H9 (cell line): ENCODE results near the gene GALNT2. TPM values are rescaled to one million over a fixed set of nuclear protein-coding genes. Genes with fewer than 3 reads are reported as not detected.
A peak's percentile ranks its signal among the peaks of the same experiment; 100 is the strongest.

Experiments
- DNase-seq: peaks from one replicate; pipeline ENCODE4 v3.0.0-alpha.2; 2017
- H2AFZ ChIP-seq: one replicate; pipeline ENCODE4 v1.6.1; 2013; ENCODE audit warnings: mild to moderate bottlenecking, low read length, control low read depth, moderate library complexity
- H2AK5ac ChIP-seq: 2 replicates; pipeline ENCODE4 v1.6.1; 2013; ENCODE audit warnings: low read length, control low read depth, mixed read lengths; ENCODE audit not compliant: insufficient read length
- H2BK120ac ChIP-seq: one replicate; pipeline ENCODE4 v1.6.1; 2013; ENCODE audit warnings: low read depth, mild to moderate bottlenecking, low read length, control low read depth, inconsistent platforms; ENCODE audit not compliant: poor library complexity, severe bottlenecking
- H2BK12ac ChIP-seq: 2 replicates; pipeline ENCODE4 v1.6.1; 2013; ENCODE audit warnings: low read length, control low read depth, mixed read lengths, low read depth; ENCODE audit not compliant: insufficient read length
- H2BK15ac ChIP-seq: 2 replicates; pipeline ENCODE4 v1.6.1; 2013; ENCODE audit warnings: low read depth, low read length, control low read depth
- H2BK20ac ChIP-seq: one replicate; pipeline ENCODE4 v1.6.1; 2013; ENCODE audit warnings: low read depth, mild to moderate bottlenecking, low read length, control low read depth, inconsistent platforms; ENCODE audit not compliant: poor library complexity, severe bottlenecking
- H2BK5ac ChIP-seq: 2 replicates; pipeline ENCODE4 v1.6.1; 2013; ENCODE audit warnings: low read length, control low read depth, mixed read lengths; ENCODE audit not compliant: insufficient read length
- H3K14ac ChIP-seq: 2 replicates; pipeline ENCODE4 v1.6.1; 2013; ENCODE audit warnings: low read length, control low read depth; ENCODE audit not compliant: insufficient read depth
- H3K18ac ChIP-seq: 2 replicates; pipeline ENCODE4 v1.6.1; 2013; ENCODE audit warnings: low read depth, mild to moderate bottlenecking, mixed read lengths, low read length, control low read depth; ENCODE audit not compliant: insufficient read length
- H3K23ac ChIP-seq: 2 replicates; pipeline ENCODE4 v1.6.1; 2013; ENCODE audit warnings: low read length, control low read depth, mixed read lengths, low read depth; ENCODE audit not compliant: insufficient read length
- H3K23me2 ChIP-seq: 2 replicates; pipeline ENCODE4 v1.6.1; 2013; ENCODE audit warnings: low read depth, mild to moderate bottlenecking, mixed read lengths, low read length, control low read depth; ENCODE audit not compliant: insufficient read length, poor library complexity, severe bottlenecking
- H3K27ac ChIP-seq: 2 replicates; pipeline ENCODE4 v1.5.1; 2013; ENCODE audit warnings: low read length, control low read depth, mixed read lengths, low read depth; ENCODE audit not compliant: insufficient read length
- H3K27me3 ChIP-seq: 2 replicates; pipeline ENCODE4 v1.6.1; 2013; ENCODE audit warnings: low read length, control low read depth, inconsistent platforms; ENCODE audit not compliant: insufficient read depth
- H3K4ac ChIP-seq: 2 replicates; pipeline ENCODE4 v1.6.1; 2013; ENCODE audit warnings: low read depth, mild to moderate bottlenecking, control low read depth, inconsistent platforms, low read length, moderate library complexity
- H3K4me1 ChIP-seq: 2 replicates; pipeline ENCODE4 v1.6.1; 2013; ENCODE audit warnings: low read length, control low read depth, inconsistent platforms; ENCODE audit not compliant: insufficient read depth
- H3K4me2 ChIP-seq: 2 replicates; pipeline ENCODE4 v1.6.1; 2013; ENCODE audit warnings: low read length, control low read depth, mixed read lengths; ENCODE audit not compliant: insufficient read length, insufficient read depth
- H3K56ac ChIP-seq: 2 replicates; pipeline ENCODE4 v1.6.1; 2013; ENCODE audit warnings: low read depth, mild to moderate bottlenecking, mixed read lengths, low read length, control low read depth; ENCODE audit not compliant: insufficient read length
- H3K79me1 ChIP-seq: 2 replicates; pipeline ENCODE4 v1.6.1; 2013; ENCODE audit warnings: low read depth, mild to moderate bottlenecking, moderate library complexity, low read length, control low read depth, inconsistent platforms; ENCODE audit not compliant: insufficient read depth, poor library complexity, severe bottlenecking
- H3K79me2 ChIP-seq: 2 replicates; pipeline ENCODE4 v1.6.1; 2013; ENCODE audit warnings: low read length, control low read depth, inconsistent platforms; ENCODE audit not compliant: insufficient read depth
- H3K9ac ChIP-seq: 2 replicates; pipeline ENCODE4 v1.6.1; 2013; ENCODE audit warnings: low read length, control low read depth, mixed read lengths; ENCODE audit not compliant: insufficient read length; ENCODE audit errors: extremely low read depth
- H3K9me3 ChIP-seq: one replicate; pipeline ENCODE4 v1.6.1; 2013; ENCODE audit warnings: low read depth, low read length, inconsistent platforms; ENCODE audit not compliant: control insufficient read depth
- H3T11ph ChIP-seq: one replicate; pipeline ENCODE4 v1.6.1; 2013; ENCODE audit warnings: mild to moderate bottlenecking, low read length, control low read depth, inconsistent platforms
- H4K20me1 ChIP-seq: one replicate; pipeline ENCODE4 v1.6.1; 2013; ENCODE audit not compliant: control insufficient read depth, insufficient read length, insufficient read depth
- H4K5ac ChIP-seq: 2 replicates; pipeline ENCODE4 v1.6.1; 2013; ENCODE audit warnings: low read depth, mild to moderate bottlenecking, mixed read lengths, low read length, control low read depth; ENCODE audit not compliant: insufficient read length
- H4K8ac ChIP-seq: replicated peaks from 2 replicates; pipeline ENCODE4 v1.6.1; 2013; ENCODE audit warnings: low read length, control low read depth, mixed read lengths, low read depth; ENCODE audit not compliant: insufficient read length
- H4K91ac ChIP-seq: 2 replicates; pipeline ENCODE4 v1.6.1; 2013; ENCODE audit warnings: low read depth, mild to moderate bottlenecking, moderate library complexity, mixed read lengths, low read length, control low read depth; ENCODE audit not compliant: insufficient read length
- H3K27ac Mint-ChIP-seq, 3 experiments: 2 replicates in 2 of 3; 3 replicates in 1 of 3; pipeline ENCODE4 v1.8.0; 2020 to 2021; ENCODE audit warnings: mixed read lengths in 3 of 3, mild to moderate bottlenecking in 1 of 3, moderate library complexity in 1 of 3
- H3K27me3 Mint-ChIP-seq: 2 replicates; pipeline ENCODE4 v1.8.0; 2021; ENCODE audit warnings: low read depth, mild to moderate bottlenecking, moderate library complexity, mixed read lengths
- H3K36me3 Mint-ChIP-seq, 3 experiments: 2 replicates in 2 of 3; 3 replicates in 1 of 3; pipeline ENCODE4 v1.8.0; 2020 to 2021; ENCODE audit warnings: low read depth in 3 of 3, mixed read lengths in 3 of 3; ENCODE audit not compliant: insufficient read depth in 1 of 3
- H3K4me1 Mint-ChIP-seq, 2 experiments: 2 replicates each; pipeline ENCODE4 v1.8.0; 2020; ENCODE audit warnings: mixed read lengths in 2 of 2
- H3K4me3 Mint-ChIP-seq, 2 experiments: 2 replicates in 1 of 2; 3 replicates in 1 of 2; pipeline ENCODE4 v1.8.0; 2020 to 2021; ENCODE audit warnings: mild to moderate bottlenecking in 2 of 2, mixed read lengths in 2 of 2, moderate library complexity in 1 of 2
- H3K9me3 Mint-ChIP-seq, 2 experiments: 2 replicates in 1 of 2; 3 replicates in 1 of 2; pipeline ENCODE4 v1.8.0; 2020; ENCODE audit warnings: mild to moderate bottlenecking in 2 of 2, mixed read lengths in 2 of 2, moderate library complexity in 1 of 2
- WGBS: extraction: QIAGEN DNeasy Blood & Tissue Kit; methylation state at CpG from one replicate; pipeline ENCODE4 v1.1.7; 2013; ENCODE audit warnings: missing lambda C conversion rate, low lambda C conversion rate, mixed read lengths; ENCODE audit not compliant: insufficient read length; ENCODE audit errors: extremely low coverage; 5-methylcytosine and 5-hydroxymethylcytosine counted together
- total RNA-seq: library from RNA; stranded (reverse); gene quantifications from 2 replicates; pipeline ENCODE4 v1.2.1, GENCODE V29; 2021
- TF ChIP-seq, protein P1 (sequence below): fragments of 200-600 bp; sonication (generic); conservative IDR thresholded peaks from 3 replicates; pipeline ENCODE4 v1.8.0; 2021; ENCODE audit warnings: antibody characterized with exemption, mild to moderate bottlenecking

Gene GALNT2
- total RNA-seq, 1 experiment from 2014 or later, result 57.6 TPM

GRCh38 chr1:230191079-230191804 is 124.2 kb downstream of the GALNT2 start:
- Histone ChIP-seq H3K14ac (no peak overlapping the region), H2AK5ac (no peak overlapping the region), H3K9me3 (no peaks in the 10 kb centered on the region), H3K4me2 (no peak overlapping the region), H4K20me1 (peaks cover 7% of the 10 kb centered on the region), H2BK5ac (no peak overlapping the region), H2BK12ac (no peak overlapping the region), H3K79me1 (no peaks in the 10 kb centered on the region), H2BK20ac (no peak overlapping the region), H3K4ac (no peak overlapping the region), H3K4me1 (peaks cover 6% of the 10 kb centered on the region; the same call in 1 of the 2 replicates), H3K18ac (no peak overlapping the region), H2BK120ac (no peak overlapping the region), H2AFZ (no peak overlapping the region), H3K23me2 (no peaks in the 10 kb centered on the region), H2BK15ac (no peak overlapping the region), H3K79me2 (no peaks in the 10 kb centered on the region; the same call in 1 of the 2 replicates), H3K27ac (no peak overlapping the region), H4K5ac (no peak overlapping the region), H3K9ac (no peak overlapping the region), H3T11ph (no peak overlapping the region), H3K56ac (no peak overlapping the region), H4K8ac (no peak overlapping the region), H4K91ac (no peak overlapping the region), H3K27me3 (no peaks in the 10 kb centered on the region), H3K23ac (no peak overlapping the region)
- Mint-ChIP-seq H3K27me3 (no peaks in the 10 kb centered on the region; the same call in 1 of the 2 replicates), H3K4me1 (peaks cover 29 to 44% of the 10 kb centered on the region in 2 experiments), H3K27ac (peak overlapping the region in 1 of 3 experiments; percentile 34; a peak in 1 of 7 replicates), H3K4me3 (no peak overlapping the region), H3K36me3 (peaks cover 8 to 10% (median 10%) of the 10 kb centered on the region in 3 experiments), H3K9me3 (peaks cover 0 to 4% of the 10 kb centered on the region in 2 experiments; a peak in 1 of 5 replicates)
- WGBS, result no CpG with 5 or more reads among the region's 9 CpGs
- TF ChIP-seq, protein P1, sequence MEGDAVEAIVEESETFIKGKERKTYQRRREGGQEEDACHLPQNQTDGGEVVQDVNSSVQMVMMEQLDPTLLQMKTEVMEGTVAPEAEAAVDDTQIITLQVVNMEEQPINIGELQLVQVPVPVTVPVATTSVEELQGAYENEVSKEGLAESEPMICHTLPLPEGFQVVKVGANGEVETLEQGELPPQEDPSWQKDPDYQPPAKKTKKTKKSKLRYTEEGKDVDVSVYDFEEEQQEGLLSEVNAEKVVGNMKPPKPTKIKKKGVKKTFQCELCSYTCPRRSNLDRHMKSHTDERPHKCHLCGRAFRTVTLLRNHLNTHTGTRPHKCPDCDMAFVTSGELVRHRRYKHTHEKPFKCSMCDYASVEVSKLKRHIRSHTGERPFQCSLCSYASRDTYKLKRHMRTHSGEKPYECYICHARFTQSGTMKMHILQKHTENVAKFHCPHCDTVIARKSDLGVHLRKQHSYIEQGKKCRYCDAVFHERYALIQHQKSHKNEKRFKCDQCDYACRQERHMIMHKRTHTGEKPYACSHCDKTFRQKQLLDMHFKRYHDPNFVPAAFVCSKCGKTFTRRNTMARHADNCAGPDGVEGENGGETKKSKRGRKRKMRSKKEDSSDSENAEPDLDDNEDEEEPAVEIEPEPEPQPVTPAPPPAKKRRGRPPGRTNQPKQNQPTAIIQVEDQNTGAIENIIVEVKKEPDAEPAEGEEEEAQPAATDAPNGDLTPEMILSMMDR, result no peak
- DNase-seq, result no peak
